Brain microvascular endothelial cell (primary cell): ENCODE data around the gene RBBP8.
"Not testable (repeated sequence)": the region's sequence is repeated elsewhere in the genome, so short reads cannot be mapped to it uniquely, and the experiment has no call there.

Source experiments
- DNase-seq: peaks from one replicate; pipeline ENCODE4 v3.0.0-alpha.2; 2020
- H3K27ac ChIP-seq: fragments of 250-450 bp; sonication (Bioruptor Pico); 2 replicates; pipeline ENCODE4 v1.5.1; 2020; ENCODE audit warnings: mild to moderate bottlenecking, moderate library complexity
- H3K27me3 ChIP-seq: fragments of 250-450 bp; sonication (Bioruptor Pico); replicated peaks from 2 replicates; pipeline ENCODE4 v1.5.1; 2020; ENCODE audit warnings: mild to moderate bottlenecking
- H3K36me3 ChIP-seq: fragments of 250-450 bp; sonication (Bioruptor Pico); replicated peaks from 2 replicates; pipeline ENCODE4 v1.5.1; 2020; ENCODE audit warnings: mild to moderate bottlenecking
- H3K4me3 ChIP-seq: 2 replicates; pipeline ENCODE4 v1.5.1; 2011; ENCODE audit warnings: low read depth, mild to moderate bottlenecking, control low read depth, low read length, moderate library complexity
- CTCF ChIP-seq: IDR thresholded peaks from 2 replicates; pipeline ENCODE4 v1.5.1; 2011; ENCODE audit warnings: low read depth, mild to moderate bottlenecking, moderate library complexity, low read length, control low read depth, inconsistent platforms; ENCODE audit errors: missing control alignments
- in situ Hi-C: cut with HindIII; loops from 2 replicates; pipeline ENCODE4 v1.10.0; 2017; ENCODE audit warnings: low sequenced_read_pairs, low pct_ligation_motif_present

Gene RBBP8

GRCh38 chr18:22946217-22946616 lies 13.1 kb downstream of the RBBP8 start:
- TF ChIP-seq CTCF, result no peak
- Histone ChIP-seq H3K36me3 (no peaks in the 10 kb centered on the region), H3K27me3 (no peaks in the 10 kb centered on the region), H3K27ac (no peak overlapping the region), H3K4me3 (no peak overlapping the region)
- DNase-seq, result no peak
- in situ Hi-C loops, result no loop called here

GRCh38 chr18:22946846-22947245 lies 13.7 kb downstream of the RBBP8 start:
- Histone ChIP-seq H3K36me3 (no peaks in the 10 kb centered on the region), H3K27me3 (no peaks in the 10 kb centered on the region), H3K27ac (no peak overlapping the region), H3K4me3 (no peak overlapping the region)
- no peak for TF ChIP-seq CTCF
- DNase-seq, result no peak
- in situ Hi-C loops, result no loop called here

GRCh38 chr18:22951823-22952222 lies 18.7 kb downstream of the RBBP8 start:
- no peak for TF ChIP-seq CTCF
- Histone ChIP-seq H3K4me3 (no peak overlapping the region), H3K27me3 (no peaks in the 10 kb centered on the region), H3K36me3 (no peaks in the 10 kb centered on the region), H3K27ac (no peak overlapping the region)
- DNase-seq, result no peak
- in situ Hi-C loops, result no loop called here

- no peaks in the 10 kb centered on the region for H3K27me3 ChIP-seq
Measured at GRCh38 chr18:22952525-22952924, 19.4 kb downstream of the RBBP8 start.

GRCh38 chr18:22953982-22954381 lies 20.9 kb downstream of the RBBP8 start:
- DNase-seq, H3K36me3 ChIP-seq, H3K4me3 ChIP-seq, in situ Hi-C loops, H3K27me3 ChIP-seq, H3K27ac ChIP-seq: not testable (repeated sequence)

More at GRCh38 chr18:22952525-22952924, 19.4 kb downstream of the RBBP8 start:
- in situ Hi-C loops, result no loop called here
- no peaks in the 10 kb centered on the region for H3K36me3 ChIP-seq
- DNase-seq, result no peak
- H3K4me3 ChIP-seq, result no peak overlapping the region
- no peak overlapping the region for H3K27ac ChIP-seq
- no peak for TF ChIP-seq CTCF

- Histone ChIP-seq H3K27ac (no peak overlapping the region), H3K27me3 (no peaks in the 10 kb centered on the region), H3K4me3 (no peak overlapping the region), H3K36me3 (no peaks in the 10 kb centered on the region)
- TF ChIP-seq CTCF, result no peak
- in situ Hi-C loops, result no loop called here
- DNase-seq, result no peak
Measured at GRCh38 chr18:22956226-22956625, 23.1 kb downstream of the RBBP8 start.

GRCh38 chr18:22961156-22961555 lies 28.0 kb downstream of the RBBP8 start:
- Histone ChIP-seq H3K4me3 (no peak overlapping the region), H3K27me3 (no peaks in the 10 kb centered on the region), H3K36me3 (no peaks in the 10 kb centered on the region), H3K27ac (no peak overlapping the region)
- in situ Hi-C loops, result no loop called here
- DNase-seq, result no peak
- no peak for TF ChIP-seq CTCF
